ENCODE measurements around the gene C2CD3.
"Not testable (repeated sequence)": the region's sequence is repeated elsewhere in the genome, so short reads cannot be mapped to it uniquely, and the experiment has no call there.

C2CD3 gene

DNA sequence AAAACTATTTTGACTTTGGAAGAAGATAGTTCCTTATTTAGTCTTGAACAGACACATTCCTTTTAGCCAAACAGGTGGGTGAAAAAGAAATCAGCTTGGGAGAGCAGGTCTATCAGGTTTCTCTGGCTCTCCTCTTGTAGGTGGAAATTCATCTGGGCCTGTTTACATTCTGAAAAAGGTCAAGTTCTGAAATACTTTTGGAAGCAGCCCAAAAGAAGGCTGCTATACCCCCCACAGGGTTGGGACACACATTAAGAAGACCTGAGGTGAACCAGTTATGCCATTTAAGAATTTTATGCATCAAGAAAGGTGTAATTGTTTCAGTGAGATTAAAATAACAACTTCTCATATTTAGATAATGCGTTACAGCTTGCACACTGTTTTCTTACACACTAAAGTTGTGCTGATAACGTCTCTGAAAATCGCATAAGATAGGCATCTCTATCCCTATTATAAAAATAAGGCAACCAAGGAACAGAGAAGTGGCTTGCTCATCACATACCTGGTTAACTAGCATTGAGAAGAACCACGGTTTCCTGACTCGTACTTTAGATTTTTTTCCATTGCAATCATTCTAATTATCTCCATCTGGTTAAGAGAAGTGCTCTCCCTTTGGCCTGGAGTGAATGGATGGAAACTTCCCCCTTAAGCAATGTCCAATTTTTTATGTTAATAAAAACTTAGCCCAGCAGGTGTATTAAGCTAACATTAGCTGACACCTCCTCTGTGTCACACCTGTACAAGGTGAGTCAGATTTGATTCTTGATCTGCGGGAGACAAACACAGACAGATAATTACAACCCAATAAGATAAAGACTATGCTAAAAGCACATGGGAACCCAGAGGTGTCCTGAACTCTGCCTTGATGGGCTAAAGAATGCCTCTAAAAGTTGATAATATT is 101.4 kb downstream of the C2CD3 start:
- DNase-seq (ENCODE audit: low read depth), result no peak

DNA sequence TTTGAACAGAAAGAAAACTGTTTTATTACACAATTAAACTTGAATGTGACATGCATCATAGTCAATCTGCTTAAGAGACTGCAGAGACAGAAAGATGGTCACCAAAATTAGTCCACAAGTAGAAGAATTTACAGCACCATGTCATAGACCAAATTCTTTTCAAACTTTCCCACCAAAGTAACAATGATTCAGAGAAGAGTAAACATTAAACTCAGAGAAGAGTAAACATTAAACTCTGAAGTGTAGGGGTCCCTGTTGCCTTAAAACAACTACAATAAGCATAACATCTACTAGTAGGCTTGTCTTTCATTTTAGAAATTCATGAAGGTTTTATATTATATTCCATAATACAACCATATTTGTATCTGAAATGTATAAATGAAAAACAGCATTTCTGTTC is 104.1 kb downstream of the C2CD3 start:
- DNase-seq (ENCODE audit: low read depth), result not testable (repeated sequence)

DNA sequence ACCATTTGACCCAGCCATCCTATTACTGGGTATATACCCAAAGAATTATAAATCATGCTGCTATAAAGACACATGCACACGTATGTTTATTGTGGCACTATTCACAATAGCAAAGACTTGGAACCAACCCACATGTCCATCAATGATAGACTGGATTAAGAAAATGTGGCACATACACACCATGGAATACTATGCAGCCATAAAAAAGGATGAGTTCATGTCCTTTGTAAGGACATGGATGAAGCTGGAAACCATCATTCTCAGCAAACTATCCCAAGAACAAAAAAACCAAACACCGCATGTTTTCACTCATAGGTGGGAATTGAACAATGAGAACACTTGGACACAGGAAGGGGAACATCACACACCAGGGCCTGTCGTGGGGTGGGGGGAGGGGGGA is 105.3 kb downstream of the C2CD3 start:
- DNase-seq (ENCODE audit: low read depth), result not testable (repeated sequence)

DNA sequence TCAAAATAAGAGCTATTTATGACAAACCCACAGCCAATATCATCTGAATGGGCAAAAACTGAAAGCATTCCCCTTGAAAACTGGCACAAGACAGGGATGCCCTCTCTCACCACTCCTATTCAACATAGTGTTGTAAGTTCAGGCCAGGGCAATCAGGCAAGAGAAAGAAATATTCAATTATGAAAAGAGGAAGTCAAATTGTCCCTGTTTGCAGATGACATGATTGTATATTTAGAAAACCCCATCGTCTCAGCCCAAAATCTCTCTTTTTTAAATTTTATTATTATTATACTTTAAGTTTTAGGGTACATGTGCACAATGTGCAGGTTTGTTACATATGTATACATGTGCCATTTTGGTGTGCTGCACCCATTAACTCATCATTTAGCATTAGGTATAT is 107.2 kb downstream of the C2CD3 start:
- not testable (repeated sequence) for DNase-seq (ENCODE audit: low read depth)

DNA sequence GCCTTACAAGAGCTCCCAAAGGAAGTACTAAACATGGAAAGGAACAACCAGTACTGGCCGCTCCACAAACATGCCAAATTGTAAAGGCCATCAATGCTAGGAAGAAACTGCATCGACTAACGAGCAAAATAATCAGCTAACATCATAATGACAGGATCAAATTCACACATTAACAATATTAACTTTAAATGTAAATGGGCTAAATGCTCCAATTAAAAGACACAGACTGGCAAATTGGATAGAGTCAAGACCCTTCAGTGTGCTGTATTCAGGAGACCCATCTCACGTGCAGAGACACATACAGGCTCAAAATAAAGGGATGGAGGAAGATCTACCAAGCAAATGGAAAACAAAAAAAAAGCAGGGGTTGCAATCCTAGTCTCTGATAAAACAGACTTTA is 109.2 kb downstream of the C2CD3 start:
- DNase-seq (ENCODE audit: low read depth), result not testable (repeated sequence)

DNA sequence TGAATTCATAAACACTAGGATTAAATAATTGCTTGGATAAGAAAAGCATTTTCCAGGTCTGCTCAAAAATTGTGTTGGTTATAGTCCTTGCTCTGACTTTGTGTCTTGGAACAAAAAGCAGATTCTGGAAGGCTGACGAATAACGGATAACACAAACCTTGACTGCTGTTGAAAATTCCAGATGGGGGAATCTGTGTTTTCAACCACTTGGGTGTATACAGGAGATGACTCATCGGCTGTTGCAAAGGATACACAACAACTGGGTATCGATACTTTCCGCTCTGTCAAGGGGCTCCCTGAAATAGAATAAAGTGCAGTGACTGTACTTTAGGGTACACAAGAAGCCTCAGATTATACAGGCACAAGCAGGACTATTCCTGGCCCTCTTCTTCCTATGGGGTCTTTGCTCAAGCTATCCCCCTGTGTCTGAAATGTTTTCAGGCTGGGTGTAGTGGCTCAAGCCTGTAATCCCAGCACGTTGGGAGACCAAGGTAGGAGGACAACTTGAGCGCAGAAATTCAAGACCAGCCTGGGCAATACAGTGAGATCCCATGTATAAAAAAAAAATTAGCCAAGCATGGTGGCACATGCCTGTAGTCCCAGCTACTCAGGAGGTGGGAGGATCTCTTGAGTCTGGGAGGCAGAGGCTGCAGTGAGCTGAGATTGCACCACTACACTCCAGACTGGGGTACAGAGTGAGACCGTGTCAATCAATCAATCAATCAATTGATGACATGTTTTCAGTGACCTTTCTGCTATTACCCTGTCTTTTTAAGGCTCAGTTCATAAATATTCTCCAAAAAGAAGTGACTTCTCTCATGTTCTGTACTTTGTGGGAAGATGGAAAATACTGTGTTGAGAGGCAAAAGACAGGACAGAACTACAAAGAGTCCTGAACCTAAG is 113.3 kb downstream of the C2CD3 start:
- DNase-seq (ENCODE audit: low read depth), result no peak

DNA sequence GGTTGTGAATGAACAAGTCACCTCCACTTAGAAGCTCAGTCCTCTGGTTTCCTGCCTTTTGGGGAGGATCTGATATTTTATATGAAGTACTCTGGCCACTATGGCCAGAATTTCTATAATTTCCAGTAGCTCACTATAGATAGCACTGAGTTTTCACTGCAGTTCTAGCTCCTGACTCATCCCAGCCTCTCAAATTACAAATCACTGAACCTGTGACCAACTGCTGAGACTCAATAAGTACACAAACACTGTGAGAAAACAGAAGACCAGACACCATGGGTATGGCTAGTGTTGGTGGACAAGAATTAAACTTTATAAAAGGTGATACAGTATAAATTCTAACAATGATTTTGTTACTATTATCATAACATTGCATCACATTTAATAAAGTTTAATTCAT is 114.9 kb downstream of the C2CD3 start:
- DNase-seq (ENCODE audit: low read depth), result no peak

DNA sequence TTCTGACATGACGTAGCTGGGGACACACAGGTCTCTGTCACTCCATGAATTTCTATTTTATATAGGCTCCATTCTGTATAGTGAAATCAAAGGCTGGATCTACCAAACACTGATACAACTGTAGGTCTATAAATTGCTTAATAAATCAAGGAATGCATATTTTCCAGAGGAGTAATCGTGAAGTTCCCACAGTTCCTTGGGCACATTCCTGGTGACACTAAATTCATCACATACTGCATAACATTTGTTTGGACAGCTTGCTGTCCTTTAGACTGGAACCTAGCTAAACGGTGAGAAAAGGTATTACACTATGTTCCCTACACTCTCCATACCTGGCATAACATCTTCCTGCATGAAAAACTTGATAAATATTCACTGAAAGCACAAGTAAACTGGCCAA is 120.3 kb downstream of the C2CD3 start:
- DNase-seq (ENCODE audit: low read depth), result no peak

DNA sequence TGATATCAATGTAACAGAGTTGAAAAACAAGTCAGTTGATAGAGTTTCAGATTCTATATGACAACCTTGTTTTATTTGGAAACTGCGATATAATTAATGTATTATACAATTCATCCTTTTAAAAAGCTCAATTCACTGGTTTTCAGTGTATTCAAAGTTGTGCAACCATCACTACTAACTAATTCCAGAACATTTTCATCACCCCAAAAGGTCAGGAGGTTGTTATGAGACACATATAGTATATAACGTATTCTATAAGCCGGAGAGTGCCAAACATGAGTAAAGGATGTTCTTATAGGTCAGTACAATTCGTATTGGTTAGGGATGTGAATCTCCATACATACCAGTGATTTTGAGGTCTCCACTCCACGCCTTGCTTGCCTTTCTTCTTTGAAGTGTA is 121.8 kb downstream of the C2CD3 start:
- DNase-seq (ENCODE audit: low read depth), result no peak

DNA sequence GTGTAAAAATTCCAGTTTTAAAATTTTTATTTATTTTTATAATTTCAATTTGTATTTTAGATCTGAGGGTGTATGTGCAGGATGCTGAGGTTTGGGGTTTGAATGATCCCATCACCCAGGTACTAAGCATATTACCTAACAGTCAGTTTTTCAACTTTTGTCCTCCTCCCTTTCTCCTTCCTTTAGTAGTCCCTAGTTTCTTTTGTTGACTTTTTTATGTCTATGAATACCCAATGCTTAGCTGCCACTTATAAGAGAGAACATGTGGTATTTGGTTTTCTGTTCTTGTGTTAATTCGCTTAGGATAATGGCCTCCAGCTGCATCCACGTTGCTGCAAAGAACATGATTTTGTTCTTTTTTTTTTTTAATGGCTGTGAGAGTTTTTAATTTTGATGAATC is 126.3 kb downstream of the C2CD3 start:
- DNase-seq (ENCODE audit: low read depth), result no peak

DNA sequence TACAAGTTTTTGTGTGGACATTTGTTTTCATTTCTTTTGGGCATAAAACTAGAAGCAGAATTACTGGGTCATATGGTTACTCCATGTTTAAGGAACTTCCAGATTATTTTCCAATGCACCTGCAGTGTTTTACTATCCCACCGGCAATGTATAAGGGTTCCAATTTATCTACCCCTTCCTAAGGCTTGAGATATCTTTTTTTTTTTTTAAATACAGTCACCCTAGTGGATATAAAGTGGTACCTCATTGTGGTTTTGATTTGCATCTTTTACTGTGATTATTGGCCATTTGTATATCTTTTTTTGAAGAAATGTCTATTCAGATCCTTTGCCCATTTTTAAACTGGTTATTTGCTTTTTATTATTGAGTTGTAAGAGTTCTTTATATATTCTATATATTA is 127.4 kb downstream of the C2CD3 start:
- DNase-seq (ENCODE audit: low read depth), result no peak

DNA sequence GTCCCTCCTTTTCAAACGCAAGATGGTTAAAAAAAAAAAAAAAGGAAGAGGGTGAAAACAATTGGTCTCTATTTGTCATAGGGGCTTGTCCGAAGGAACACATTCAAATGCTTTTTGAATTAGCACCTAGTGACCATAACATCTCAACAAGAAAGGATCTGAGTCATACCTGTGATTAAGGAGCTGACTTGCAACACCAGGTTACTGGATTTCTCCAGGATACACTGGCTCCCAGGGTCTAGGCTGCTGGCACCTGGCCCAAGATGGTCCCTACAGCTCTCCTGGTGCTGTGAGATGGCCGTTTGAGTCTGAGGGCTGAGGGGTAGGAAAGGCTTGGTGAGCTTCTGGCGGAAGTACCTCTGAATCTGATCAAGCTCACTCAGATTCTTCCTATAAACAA is 133.5 kb downstream of the C2CD3 start:
- no peak for DNase-seq (ENCODE audit: low read depth)

DNA sequence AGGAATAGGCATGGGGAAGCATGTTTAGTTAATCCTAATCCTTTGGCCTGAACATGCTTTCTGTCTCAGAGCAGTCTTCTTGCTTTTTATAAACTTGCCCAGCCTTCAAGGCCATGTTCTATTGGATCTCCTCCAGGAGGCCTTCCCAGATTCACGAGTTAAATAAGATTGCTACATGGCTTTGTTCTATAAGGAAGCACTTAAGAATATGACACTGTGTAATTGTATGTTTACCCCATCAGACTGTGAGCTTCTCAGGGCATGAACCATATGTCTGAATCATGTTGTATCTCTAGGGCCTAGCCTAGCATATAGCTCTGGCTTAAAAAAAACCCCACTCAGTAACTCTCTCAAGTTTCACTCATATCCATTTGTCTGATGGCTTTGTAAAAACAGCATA is 135.5 kb downstream of the C2CD3 start:
- DNase-seq (ENCODE audit: low read depth), result no peak

DNA sequence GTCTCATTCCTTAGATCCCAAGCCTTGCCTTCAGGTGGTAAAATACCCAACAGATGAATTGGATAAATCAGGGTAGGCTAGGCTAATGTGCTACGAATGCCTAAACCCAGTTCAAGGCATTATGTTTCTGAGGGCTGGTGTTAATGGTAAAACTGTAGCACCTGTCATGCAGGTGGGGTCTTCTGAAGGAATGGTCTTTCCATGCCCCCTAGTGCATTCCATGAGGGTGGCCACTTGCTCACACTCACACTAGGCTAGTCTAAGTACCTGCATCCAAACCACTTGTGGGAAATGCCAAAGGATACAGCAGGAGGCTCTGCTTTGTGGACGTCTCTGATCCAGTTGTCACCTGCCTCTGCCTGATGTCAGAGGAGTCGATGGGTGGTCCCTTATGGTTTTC is 137.8 kb downstream of the C2CD3 start:
- no peak for DNase-seq (ENCODE audit: low read depth)

DNA sequence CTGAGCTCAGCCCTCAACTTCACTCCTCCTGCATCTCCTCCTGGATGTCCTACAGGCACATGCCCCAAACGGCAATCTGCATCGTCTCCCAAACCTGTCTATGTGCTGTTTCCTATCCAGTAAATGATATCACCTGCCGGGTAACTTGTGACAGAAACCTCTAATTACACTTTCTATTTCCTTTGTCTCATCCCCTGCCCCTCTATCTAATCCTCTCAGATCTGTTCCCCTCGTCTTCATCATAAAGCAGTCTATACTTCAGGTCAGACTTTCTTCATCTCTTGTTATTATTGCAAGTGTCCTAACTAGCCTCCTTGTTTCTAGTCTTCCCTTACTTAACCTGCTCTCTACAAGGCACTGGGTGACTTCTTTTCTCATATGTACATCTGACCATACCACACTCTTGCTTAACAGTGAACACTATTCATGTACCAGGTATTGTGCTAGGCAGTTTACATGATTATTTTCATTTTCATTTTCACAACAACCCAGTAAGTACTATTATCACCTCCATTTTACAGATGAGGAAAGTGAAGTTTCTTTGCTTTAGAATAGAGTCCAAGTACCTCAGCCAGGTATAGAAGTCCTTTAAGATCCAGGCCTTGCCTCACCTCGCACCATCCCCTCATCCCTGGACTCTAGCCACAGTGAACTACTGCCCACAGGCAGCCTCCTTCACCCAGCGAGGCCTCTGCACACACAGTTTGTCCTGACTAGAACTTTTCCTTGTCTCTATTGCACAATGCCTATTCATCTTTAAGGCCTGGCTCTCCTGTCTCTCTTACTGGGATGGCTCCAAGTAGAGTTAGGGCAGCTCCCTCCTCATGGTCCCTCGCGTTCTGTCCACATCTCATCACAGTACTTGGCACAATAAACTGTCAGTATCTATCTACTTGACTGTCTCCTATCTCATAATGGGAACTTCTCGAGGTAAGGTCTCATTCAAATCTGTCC is 139.8 kb downstream of the C2CD3 start:
- no peak for DNase-seq (ENCODE audit: low read depth)

DNA sequence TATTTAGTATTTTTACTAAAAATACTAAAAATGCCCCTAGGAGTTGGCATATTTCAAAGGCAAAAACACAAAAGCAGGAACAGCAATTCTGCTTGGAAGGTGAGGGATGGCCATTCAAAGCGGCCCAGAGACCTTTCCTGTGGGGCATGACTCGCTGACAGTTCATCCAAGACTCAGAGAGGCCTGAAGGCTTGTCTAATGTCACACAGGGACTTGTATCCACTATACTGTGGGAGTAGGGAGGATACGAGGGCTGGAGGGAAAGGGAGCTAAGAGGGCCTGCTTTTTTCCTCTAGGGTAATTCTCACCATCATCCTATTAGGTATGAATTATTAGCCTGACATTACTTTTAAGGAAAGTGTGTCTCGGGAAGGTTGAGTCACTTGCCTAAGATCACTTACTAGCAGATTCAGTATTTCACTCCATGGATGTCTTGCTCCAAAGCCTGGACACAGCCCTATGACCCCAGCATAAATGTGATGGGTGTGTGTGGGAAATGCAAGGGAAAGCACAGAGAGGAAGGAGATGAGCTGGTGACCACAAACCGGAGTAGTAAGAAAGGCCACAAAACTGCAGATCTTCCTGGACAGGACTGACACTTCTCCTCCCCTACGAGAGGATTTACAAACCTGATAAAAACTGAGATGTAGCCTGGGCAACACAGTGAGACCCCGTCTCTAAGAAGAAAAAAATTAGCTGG is 145.2 kb downstream of the C2CD3 start:
- no peak for DNase-seq (ENCODE audit: low read depth)

DNA sequence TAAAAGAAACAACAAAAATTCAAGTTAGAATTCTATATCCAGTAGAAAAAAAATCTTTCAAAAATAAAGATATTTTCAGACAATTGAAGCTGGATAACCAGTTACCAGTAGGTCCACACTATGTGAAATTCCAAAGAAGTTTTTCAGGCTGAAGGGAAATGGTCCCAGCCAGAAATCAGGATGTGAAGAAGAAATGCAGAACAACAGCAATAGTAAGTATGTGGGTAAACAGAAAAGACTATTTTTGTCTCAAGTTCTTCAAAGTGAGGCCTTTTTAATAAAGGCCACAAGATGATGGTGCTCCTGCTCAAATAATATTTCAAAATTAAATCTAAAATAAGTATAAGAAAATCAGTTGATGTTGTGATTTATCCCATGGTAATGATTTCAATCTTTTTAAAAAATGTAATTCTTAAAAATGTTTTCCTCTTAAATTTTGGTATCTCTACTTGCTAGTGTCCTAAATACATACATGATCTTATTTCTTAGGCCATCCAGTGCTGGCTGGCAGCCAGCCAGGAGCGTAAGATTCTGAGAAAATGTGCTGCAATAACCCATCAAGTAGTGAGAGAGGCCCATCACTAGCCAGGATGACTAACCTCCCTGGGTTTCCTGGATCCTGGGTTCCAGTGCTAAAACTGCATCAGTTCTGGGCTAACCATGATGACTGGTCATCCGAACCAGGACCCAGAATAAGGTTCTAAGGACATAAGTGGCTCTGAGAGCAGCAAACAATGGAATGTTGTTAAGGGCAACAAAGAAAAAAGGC is 146.4 kb downstream of the C2CD3 start:
- DNase-seq (ENCODE audit: low read depth), result no peak

DNA sequence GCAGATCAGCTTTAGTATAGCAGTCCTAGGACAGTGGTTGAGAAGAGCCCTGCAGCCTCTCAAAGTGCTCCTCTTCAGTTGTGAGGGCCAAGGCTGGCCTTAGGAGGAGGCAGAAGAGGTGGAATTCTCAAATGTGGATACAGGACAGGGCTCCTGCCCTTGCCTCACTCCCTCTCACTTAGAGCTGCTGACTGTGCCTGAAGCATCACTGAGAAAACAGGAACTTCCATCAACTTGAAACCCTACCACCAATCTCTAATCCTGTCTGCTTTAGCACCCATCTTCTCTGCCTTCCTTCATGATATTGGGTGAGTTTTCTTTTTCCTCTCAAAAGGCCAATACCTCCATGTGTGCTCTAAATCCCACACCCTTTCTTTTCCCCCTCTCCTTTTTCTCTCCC is 147.5 kb downstream of the C2CD3 start:
- DNase-seq (ENCODE audit: low read depth), result no peak

DNA sequence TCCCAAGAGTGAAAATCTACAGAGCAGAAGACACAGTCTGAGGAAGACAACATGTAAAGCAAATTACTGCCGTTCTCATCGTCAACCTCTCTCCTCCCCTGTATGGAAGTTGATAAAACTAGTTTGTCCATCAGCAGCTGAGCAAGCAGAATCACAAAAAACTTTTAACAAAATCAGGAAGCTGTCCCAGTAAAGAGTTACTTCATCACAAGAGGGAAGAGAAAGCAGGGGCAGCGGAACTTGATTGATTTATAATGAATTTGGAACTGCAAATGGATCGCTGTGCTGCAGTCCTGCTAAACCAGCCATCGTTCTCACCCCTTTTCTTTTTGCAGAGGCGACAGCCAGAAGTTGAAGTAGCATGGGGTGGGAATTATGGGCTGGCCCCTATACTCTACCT is 148.3 kb downstream of the C2CD3 start:
- DNase-seq (ENCODE audit: low read depth), result no peak

DNA sequence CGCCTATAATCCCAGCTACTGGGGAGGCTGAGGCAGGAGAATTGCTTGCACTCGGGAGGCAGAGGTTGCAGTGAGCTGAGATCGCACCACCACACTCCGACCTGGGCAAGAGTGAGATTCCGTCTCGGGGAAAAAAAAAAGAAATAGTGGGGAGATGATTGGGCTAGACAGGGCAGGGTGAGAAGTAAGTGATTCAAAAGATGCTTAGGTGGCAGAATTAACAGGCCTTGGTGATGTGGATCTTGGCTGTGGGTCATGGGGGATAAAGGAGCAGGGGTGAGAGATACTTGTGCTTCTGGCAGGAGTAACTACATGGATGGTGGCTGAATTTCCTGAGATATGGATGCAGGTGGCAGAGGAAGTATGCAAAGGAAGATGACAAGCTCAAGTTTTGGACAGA is 148.8 kb downstream of the C2CD3 start:
- no peak for DNase-seq (ENCODE audit: low read depth)
